Measurements from ENCODE around the gene FYN. TPM values are rescaled to one million over a fixed set of nuclear protein-coding genes. Genes with fewer than 3 reads are reported as not detected.
"Not testable (repeated sequence)": the region's sequence is repeated elsewhere in the genome, so short reads cannot be mapped to it uniquely, and the experiment has no call there.

Gene FYN
- total RNA-seq, 2 donors from 2014 or later, result 273 to 443 TPM

GRCh38 chr6:111894951-111895350 is 21.7 kb upstream of the FYN start:
- Mint-ChIP-seq H3K9me3 (no peaks in the 10 kb centered on the region), H3K4me1 (ENCODE audit: low read depth in 2 of 2) (no peaks in the 10 kb centered on the region), H3K4me3 (no peak overlapping the region), H3K27me3 (no peaks in the 10 kb centered on the region), H3K27ac (no peak overlapping the region), H3K36me3 (no peaks in the 10 kb centered on the region)
- ATAC-seq (no peak), DNase-seq (ENCODE audit: low spot score) (no peak)

- H3K4me1 Mint-ChIP-seq (ENCODE audit: low read depth in 2 of 2), result no peaks in the 10 kb centered on the region
Observed at GRCh38 chr6:111894272-111894671, 21.0 kb upstream of the FYN start.

GRCh38 chr6:111892431-111892830 is 19.2 kb upstream of the FYN start:
- Mint-ChIP-seq H3K27me3 (peaks cover 0 to 5% of the 10 kb centered on the region in 2 donors), H3K27ac (no peak overlapping the region), H3K9me3 (no peaks in the 10 kb centered on the region), H3K36me3 (no peaks in the 10 kb centered on the region), H3K4me1 (ENCODE audit: low read depth in 2 of 2) (no peaks in the 10 kb centered on the region), H3K4me3 (no peak overlapping the region)
- DNase-seq (ENCODE audit: low spot score), result no peak
- ATAC-seq, result no peak

More at GRCh38 chr6:111894272-111894671, 21.0 kb upstream of the FYN start:
- ATAC-seq (no peak), DNase-seq (ENCODE audit: low spot score) (no peak)
- no peak overlapping the region for H3K27ac Mint-ChIP-seq
- no peaks in the 10 kb centered on the region for H3K9me3 Mint-ChIP-seq
- no peak overlapping the region for H3K4me3 Mint-ChIP-seq
- H3K27me3 Mint-ChIP-seq, result no peaks in the 10 kb centered on the region
- H3K36me3 Mint-ChIP-seq, result no peaks in the 10 kb centered on the region

- Mint-ChIP-seq H3K9me3 (peaks cover 4% of the 10 kb centered on the region), H3K36me3 (peaks cover 3% of the 10 kb centered on the region), H3K27me3 (peaks cover 0 to 8% of the 10 kb centered on the region in 2 donors), H3K4me3 (no peak overlapping the region), H3K27ac (no peak overlapping the region), H3K4me1 (ENCODE audit: low read depth in 2 of 2) (peaks cover 0 to 2% of the 10 kb centered on the region in 2 donors)
- DNase-seq (ENCODE audit: low spot score) (no peak), ATAC-seq (no peak)
Observed at GRCh38 chr6:111890988-111891387, 17.7 kb upstream of the FYN start.

GRCh38 chr6:111888928-111889695 is 15.9 kb upstream of the FYN start:
- H3K36me3 Mint-ChIP-seq, result peaks cover 6% of the 10 kb centered on the region
- H3K4me3 Mint-ChIP-seq, result no peak overlapping the region
- H3K4me1 Mint-ChIP-seq (ENCODE audit: low read depth in 2 of 2), result peaks cover 0 to 6% of the 10 kb centered on the region in 2 donors
- DNase-seq (ENCODE audit: low spot score) (no peak), ATAC-seq (no peak)
- peaks cover 0 to 8% of the 10 kb centered on the region in 2 donors for H3K27me3 Mint-ChIP-seq
- no peak overlapping the region for H3K27ac Mint-ChIP-seq
- H3K9me3 Mint-ChIP-seq, result peaks cover 10% of the 10 kb centered on the region

GRCh38 chr6:111886793-111887192 is 13.5 kb upstream of the FYN start:
- ATAC-seq; H3K36me3 Mint-ChIP-seq; H3K4me1 Mint-ChIP-seq (ENCODE audit: low read depth in 2 of 2); H3K4me3 Mint-ChIP-seq; DNase-seq (ENCODE audit: low spot score); H3K27ac Mint-ChIP-seq; H3K27me3 Mint-ChIP-seq; H3K9me3 Mint-ChIP-seq: not testable (repeated sequence)

GRCh38 chr6:111885373-111886027 is 12.2 kb upstream of the FYN start:
- H3K27me3 Mint-ChIP-seq, result peaks cover 2 to 8% of the 10 kb centered on the region in 2 donors
- no peak overlapping the region for H3K27ac Mint-ChIP-seq
- ATAC-seq (no peak), DNase-seq (ENCODE audit: low spot score) (no peak)
- peaks cover 0 to 6% of the 10 kb centered on the region in 2 donors for H3K4me1 Mint-ChIP-seq (ENCODE audit: low read depth in 2 of 2)
- peaks cover 14% of the 10 kb centered on the region for H3K36me3 Mint-ChIP-seq
- peaks cover 13% of the 10 kb centered on the region for H3K9me3 Mint-ChIP-seq
- H3K4me3 Mint-ChIP-seq, result no peak overlapping the region

GRCh38 chr6:111884068-111884467 is 10.8 kb upstream of the FYN start:
- DNase-seq (ENCODE audit: low spot score), result no peak
- Mint-ChIP-seq H3K27me3 (peaks cover 2 to 8% of the 10 kb centered on the region in 2 donors), H3K36me3 (peaks cover 19% of the 10 kb centered on the region), H3K9me3 (peaks cover 17% of the 10 kb centered on the region), H3K27ac (no peak overlapping the region), H3K4me3 (no peak overlapping the region), H3K4me1 (ENCODE audit: low read depth in 2 of 2) (peaks cover 0 to 6% of the 10 kb centered on the region in 2 donors)
- no peak for ATAC-seq

GRCh38 chr6:111880181-111880888 is 7.1 kb upstream of the FYN start:
- H3K4me3 Mint-ChIP-seq, result no peak overlapping the region
- no peak for DNase-seq (ENCODE audit: low spot score)
- H3K27me3 Mint-ChIP-seq, result peaks cover 0 to 2% of the 10 kb centered on the region in 2 donors
- H3K27ac Mint-ChIP-seq, result no peak overlapping the region
- H3K4me1 Mint-ChIP-seq (ENCODE audit: low read depth in 2 of 2), result no peaks in the 10 kb centered on the region
- peaks cover 8% of the 10 kb centered on the region for H3K9me3 Mint-ChIP-seq
- H3K36me3 Mint-ChIP-seq, result peaks cover 13% of the 10 kb centered on the region
- no peak for ATAC-seq

GRCh38 chr6:111875741-111876140 is 2.5 kb upstream of the FYN start:
- no peak for DNase-seq (ENCODE audit: low spot score)
- ATAC-seq, result no peak
- peaks cover 15 to 20% of the 10 kb centered on the region in 2 donors for H3K4me1 Mint-ChIP-seq (ENCODE audit: low read depth in 2 of 2)
- H3K9me3 Mint-ChIP-seq, result peaks cover 6% of the 10 kb centered on the region
- peaks cover 0 to 1% of the 10 kb centered on the region in 2 donors for H3K27me3 Mint-ChIP-seq
- H3K27ac Mint-ChIP-seq, result no peak overlapping the region
- peak overlapping the region; percentile 12 for H3K4me3 Mint-ChIP-seq
- peaks cover 13% of the 10 kb centered on the region for H3K36me3 Mint-ChIP-seq

- Mint-ChIP-seq H3K4me3 (peak overlapping the region; percentile 93), H3K9me3 (no peaks in the 10 kb centered on the region), H3K36me3 (peaks cover 6% of the 10 kb centered on the region), H3K27ac (peak overlapping the region; percentile 69 to 82), H3K27me3 (no peaks in the 10 kb centered on the region), H3K4me1 (ENCODE audit: low read depth in 2 of 2) (peaks cover 29 to 37% of the 10 kb centered on the region in 2 donors)
- ATAC-seq (no peak), DNase-seq (ENCODE audit: low spot score) (no peak)
Observed at GRCh38 chr6:111874025-111874415, 768 bp upstream of the FYN start.

GRCh38 chr6:111872401-111873177 is 663 bp downstream of the FYN start:
- Mint-ChIP-seq H3K4me1 (ENCODE audit: low read depth in 2 of 2) (peaks cover 40 to 48% of the 10 kb centered on the region in 2 donors), H3K36me3 (peaks cover 9% of the 10 kb centered on the region), H3K9me3 (no peaks in the 10 kb centered on the region), H3K27ac (peak overlapping the region; percentile 83), H3K27me3 (no peaks in the 10 kb centered on the region), H3K4me3 (peak overlapping the region; percentile 98)
- peak; percentile 3 to 7 for ATAC-seq
- peak; percentile 68 for DNase-seq (ENCODE audit: low spot score)

- H3K27ac Mint-ChIP-seq, result peak overlapping the region; percentile 83
- peaks cover 12% of the 10 kb centered on the region for H3K36me3 Mint-ChIP-seq
- H3K4me1 Mint-ChIP-seq (ENCODE audit: low read depth in 2 of 2), result peaks cover 45 to 55% of the 10 kb centered on the region in 2 donors
Observed at GRCh38 chr6:111871725-111872400, 1.4 kb downstream of the FYN start.

More at GRCh38 chr6:111871725-111872400, 1.4 kb downstream of the FYN start:
- peak overlapping the region; percentile 98 for H3K4me3 Mint-ChIP-seq
- H3K27me3 Mint-ChIP-seq, result no peaks in the 10 kb centered on the region
- DNase-seq (ENCODE audit: low spot score), result no peak
- ATAC-seq, result no peak
- no peaks in the 10 kb centered on the region for H3K9me3 Mint-ChIP-seq
